ENCODE data around the gene ISCA2.

DNA sequence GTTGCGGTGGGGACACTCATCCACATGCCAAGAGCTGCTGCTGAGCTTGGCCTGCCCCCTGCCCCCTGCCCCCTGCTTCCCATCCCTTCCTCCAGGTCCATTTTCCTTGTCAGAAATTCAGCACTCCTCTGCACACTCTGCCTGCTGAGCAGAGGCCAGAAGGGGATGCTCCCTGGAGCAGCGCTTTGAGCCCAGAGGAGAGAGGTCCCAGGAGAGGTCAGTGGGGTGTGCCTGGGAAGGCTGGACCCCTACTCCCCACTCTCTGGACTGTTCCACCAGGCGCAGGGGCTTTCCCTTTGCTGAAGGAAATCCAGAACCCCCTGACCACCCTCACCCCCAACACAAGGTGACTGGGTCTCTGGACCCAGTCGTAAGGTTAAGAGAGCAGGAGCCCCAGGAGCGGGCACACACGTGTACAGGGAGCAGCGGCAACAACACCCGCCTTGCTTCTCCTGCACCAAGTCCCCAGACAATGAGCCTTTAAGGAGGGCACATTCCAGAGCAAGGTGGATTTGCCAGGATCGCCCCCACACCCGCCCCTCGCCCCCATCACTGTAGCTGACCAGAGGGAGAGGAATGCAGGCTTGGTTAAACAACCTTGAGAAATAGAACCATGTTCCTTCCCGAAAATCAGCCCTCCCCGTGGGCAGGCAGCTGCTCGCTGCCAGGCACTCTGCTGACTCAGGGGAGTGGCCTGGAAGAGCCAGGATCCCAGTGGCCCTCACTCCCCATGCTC is 30.7 kb downstream of the ISCA2 start:
- TF ChIP-seq EZH2 (IDR thresholded peaks at IDR 0.05; ENCODE audit: borderline replicate concordance, low read depth, low read length, severe bottlenecking) (no peak), POLR2A (IDR thresholded peaks at IDR 0.05; ENCODE audit: low read depth, low read length) (no peak), MYC (IDR thresholded peaks at IDR 0.05; ENCODE audit: low read depth, low read length) (no peak), POLR2AphosphoS5 (IDR thresholded peaks at IDR 0.05; ENCODE audit: insufficient read depth, low read depth, low read length) (no peak), FOS (IDR thresholded peaks at IDR 0.05; ENCODE audit: borderline replicate concordance, insufficient read depth, low read length) (no peak)
- TF ChIP-seq, protein P1, sequence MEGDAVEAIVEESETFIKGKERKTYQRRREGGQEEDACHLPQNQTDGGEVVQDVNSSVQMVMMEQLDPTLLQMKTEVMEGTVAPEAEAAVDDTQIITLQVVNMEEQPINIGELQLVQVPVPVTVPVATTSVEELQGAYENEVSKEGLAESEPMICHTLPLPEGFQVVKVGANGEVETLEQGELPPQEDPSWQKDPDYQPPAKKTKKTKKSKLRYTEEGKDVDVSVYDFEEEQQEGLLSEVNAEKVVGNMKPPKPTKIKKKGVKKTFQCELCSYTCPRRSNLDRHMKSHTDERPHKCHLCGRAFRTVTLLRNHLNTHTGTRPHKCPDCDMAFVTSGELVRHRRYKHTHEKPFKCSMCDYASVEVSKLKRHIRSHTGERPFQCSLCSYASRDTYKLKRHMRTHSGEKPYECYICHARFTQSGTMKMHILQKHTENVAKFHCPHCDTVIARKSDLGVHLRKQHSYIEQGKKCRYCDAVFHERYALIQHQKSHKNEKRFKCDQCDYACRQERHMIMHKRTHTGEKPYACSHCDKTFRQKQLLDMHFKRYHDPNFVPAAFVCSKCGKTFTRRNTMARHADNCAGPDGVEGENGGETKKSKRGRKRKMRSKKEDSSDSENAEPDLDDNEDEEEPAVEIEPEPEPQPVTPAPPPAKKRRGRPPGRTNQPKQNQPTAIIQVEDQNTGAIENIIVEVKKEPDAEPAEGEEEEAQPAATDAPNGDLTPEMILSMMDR (IDR thresholded peaks at IDR 0.05; ENCODE audit: extremely low read depth in 1 of 2, insufficient read depth in 1 of 2, low read depth in 1 of 2, low read length in 2 of 2): no peak
- TF ChIP-seq, protein P2, sequence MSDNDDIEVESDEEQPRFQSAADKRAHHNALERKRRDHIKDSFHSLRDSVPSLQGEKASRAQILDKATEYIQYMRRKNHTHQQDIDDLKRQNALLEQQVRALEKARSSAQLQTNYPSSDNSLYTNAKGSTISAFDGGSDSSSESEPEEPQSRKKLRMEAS (IDR thresholded peaks at IDR 0.05; ENCODE audit: insufficient read depth, insufficient read length): no peak
